ENCODE measurements around the gene FAM162A.

- no peak for TF ChIP-seq REST (IDR thresholded peaks at IDR 0.05; ENCODE audit: insufficient read depth in 1 of 2, low read depth in 2 of 2, low read length in 2 of 2)
- TF ChIP-seq SIN3A (IDR thresholded peaks at IDR 0.05; ENCODE audit: borderline replicate concordance, insufficient read depth, low read length), result no peak
Observed at GRCh38 chr3:122349171-122349570, 34.8 kb upstream of the FAM162A start.
